Muscle of arm (tissue), 14 donors: ENCODE measurements around the gene ATG16L1. TPM values are rescaled to one million over a fixed set of nuclear protein-coding genes. Genes with fewer than 3 reads are reported as not detected.

Experiments
- DNase-seq: peaks from one replicate; pipeline ENCODE4 v3.0.0-alpha.2; 2013
- long read RNA-seq, 11 donors: transcript quantifications; one replicate each; lab custom pipeline, GENCODE V29; 2026
- polyA plus RNA-seq, 12 donors: library from polyadenylated mRNA; unstranded; fragments of 120-200 nt; gene quantifications; one replicate each; pipeline ENCODE4 v1.2.1, GENCODE V29; 2013; ENCODE audit not compliant: insufficient read length in 12 of 12

Gene ATG16L1
- 10 to 100 TPM in 10 of 12 donors, 1 to 10 TPM in 1, not detected in 1; 7.8 to 19.6 (median 16.7) TPM for polyA plus RNA-seq
- long read RNA-seq, donor 1, partial matches to known transcripts = 0 of 2 reads
- long read RNA-seq, donor 1, other reads (novel, unspliced or antisense) = 0 of 2 reads
- long read RNA-seq, donor 2, partial matches to known transcripts = 0 of 5 reads
- long read RNA-seq, donor 2, other reads (novel, unspliced or antisense) = 0 of 5 reads
- long read RNA-seq, donor 3, partial matches to known transcripts = 5 of 7 reads
- long read RNA-seq, donor 3, other reads (novel, unspliced or antisense) = 0 of 7 reads
- long read RNA-seq, donor 4 = 0 reads
- long read RNA-seq, donor 5, partial matches to known transcripts = 0 of 5 reads
- long read RNA-seq, donor 5, other reads (novel, unspliced or antisense) = 0 of 5 reads
- long read RNA-seq, donor 6, partial matches to known transcripts = 0 of 1 reads
- long read RNA-seq, donor 6, other reads (novel, unspliced or antisense) = 0 of 1 reads
- long read RNA-seq, donor 7 = 0 reads
- long read RNA-seq, donor 8, partial matches to known transcripts = 0 of 4 reads
- long read RNA-seq, donor 8, other reads (novel, unspliced or antisense) = 0 of 4 reads
- long read RNA-seq, donor 9, partial matches to known transcripts = 9 of 10 reads
- long read RNA-seq, donor 9, other reads (novel, unspliced or antisense) = 0 of 10 reads
- long read RNA-seq, donor 10, partial matches to known transcripts = 0 of 2 reads
- long read RNA-seq, donor 10, other reads (novel, unspliced or antisense) = 0 of 2 reads
- long read RNA-seq, donor 11, partial matches to known transcripts = 0 of 1 reads
- long read RNA-seq, donor 11, other reads (novel, unspliced or antisense) = 0 of 1 reads

GRCh38 chr2:233251306-233252116, at the start of gene ATG16L1:
TSS of gene ATG16L1 (plus strand) at chr2:233251673. CDS start at chr2:233251828, 155 bp downstream.
- DNase-seq = peak; percentile 96

- DNase-seq = no peak
Observed at GRCh38 chr2:233202531-233202944, 48.9 kb upstream of the ATG16L1 start.

DNA sequence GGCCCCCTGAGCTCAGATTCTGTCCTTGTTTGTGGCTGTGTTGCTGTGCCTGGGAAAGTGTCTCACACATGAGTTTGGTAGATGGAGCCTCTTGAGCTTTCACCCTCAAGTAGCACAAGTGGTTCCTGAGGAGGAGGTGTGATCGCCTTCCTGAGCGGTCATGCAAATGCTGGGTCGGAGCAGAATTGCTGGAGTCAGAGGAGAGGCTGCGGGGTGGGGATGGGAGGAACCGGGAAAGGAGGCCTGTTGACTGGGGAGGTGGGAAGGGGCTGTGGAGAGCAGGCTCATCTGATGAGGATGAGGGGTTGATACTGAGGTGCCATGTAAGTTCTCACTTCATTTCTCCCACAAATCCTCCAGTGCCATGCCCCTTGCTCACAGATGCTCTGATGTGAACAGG, 48.4 kb upstream of the ATG16L1 start:
- DNase-seq = no peak

DNA sequence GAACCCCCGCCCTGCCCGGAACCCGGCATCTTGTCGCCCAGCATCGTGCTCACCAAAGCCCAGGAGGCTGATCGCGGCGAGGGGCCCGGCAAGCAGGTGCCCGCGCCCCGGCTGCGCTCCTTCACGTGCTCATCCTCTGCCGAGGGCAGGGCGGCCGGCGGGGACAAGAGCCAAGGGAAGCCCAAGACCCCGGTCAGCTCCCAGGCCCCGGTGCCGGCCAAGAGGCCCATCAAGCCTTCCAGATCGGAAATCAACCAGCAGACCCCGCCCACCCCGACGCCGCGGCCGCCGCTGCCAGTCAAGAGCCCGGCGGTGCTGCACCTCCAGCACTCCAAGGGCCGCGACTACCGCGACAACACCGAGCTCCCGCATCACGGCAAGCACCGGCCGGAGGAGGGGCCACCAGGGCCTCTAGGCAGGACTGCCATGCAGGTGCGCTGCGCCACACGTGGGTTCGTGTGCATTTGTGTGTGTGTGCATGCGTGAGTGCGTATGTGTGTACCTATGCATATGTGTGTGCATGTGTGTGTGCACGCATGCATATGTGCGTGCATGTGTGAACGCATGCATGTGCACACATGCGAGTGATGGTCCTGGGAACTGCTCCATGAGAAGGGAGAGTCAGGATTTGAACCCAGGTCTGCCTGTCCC, 47.1 kb upstream of the ATG16L1 start:
- no peak for DNase-seq

DNA sequence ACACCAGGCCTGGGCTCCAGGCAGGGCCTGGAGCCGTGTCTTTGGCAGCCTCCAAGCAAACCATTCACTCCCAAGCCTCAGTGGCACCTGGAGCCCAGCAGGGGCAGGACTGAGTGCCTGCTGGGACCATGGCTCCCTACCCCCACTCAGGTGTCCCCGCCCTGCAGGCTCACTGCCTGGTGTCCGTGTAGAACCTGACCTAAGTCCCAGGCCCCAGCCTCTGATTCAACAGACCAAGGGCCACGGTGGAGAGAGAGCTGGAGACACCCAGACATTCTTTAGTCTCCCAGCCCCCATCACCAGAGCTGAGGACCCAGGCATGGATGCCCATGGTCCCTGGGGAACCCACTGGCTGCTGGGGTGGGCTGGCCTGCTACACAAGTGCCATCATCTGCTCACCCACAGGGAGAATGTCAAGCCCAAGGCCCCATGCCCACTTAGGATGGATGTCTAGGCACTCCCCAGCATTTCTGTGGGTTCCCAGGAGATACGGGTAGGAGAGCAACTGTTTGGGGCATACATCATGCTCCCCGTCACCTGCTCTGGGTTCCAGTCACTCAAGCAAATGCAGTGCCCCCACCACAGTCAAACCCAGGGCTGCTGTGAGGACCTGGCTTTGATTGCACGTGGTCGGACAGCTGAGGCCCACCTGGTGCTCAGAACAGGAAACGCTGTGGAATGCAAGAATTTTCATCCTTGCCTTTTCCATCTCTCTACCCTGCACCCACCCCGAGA, 42.9 kb upstream of the ATG16L1 start:
- DNase-seq = no peak

- no peak for DNase-seq
Observed at GRCh38 chr2:233209117-233209532, 42.3 kb upstream of the ATG16L1 start.

DNA sequence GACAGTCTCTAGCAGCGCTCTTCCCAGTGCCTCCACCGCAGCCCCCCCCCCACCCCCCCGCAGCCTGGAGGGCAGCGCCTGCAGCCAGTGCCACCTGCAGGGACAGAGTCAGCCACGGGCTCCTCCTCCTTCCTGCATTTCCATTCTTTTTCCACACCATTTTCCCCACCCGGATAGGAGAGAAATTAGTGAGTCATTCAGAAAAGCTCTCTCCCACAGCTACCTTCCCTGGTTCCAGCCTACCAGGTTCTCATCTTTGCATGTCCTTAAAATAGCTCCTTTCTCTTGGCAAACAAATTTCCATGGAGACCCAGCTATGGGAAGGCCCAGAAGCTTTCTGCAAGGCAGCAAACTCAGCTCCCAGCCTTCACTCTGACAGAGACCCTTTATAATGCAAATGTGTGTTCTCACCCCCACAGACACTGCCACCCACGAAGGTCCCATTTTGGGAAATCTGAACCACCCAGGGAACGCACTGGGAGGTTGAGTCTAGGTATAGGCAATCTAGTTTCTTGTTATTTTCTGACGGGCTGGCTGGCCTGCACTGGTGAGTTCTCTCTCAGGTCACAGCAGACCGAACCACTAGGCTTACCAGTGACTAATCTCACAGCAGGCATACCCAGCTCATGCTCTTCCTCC, 41.8 kb upstream of the ATG16L1 start:
- DNase-seq = peak; percentile 52

GRCh38 chr2:233210281-233210680, 41.2 kb upstream of the ATG16L1 start:
- no peak for DNase-seq

DNA sequence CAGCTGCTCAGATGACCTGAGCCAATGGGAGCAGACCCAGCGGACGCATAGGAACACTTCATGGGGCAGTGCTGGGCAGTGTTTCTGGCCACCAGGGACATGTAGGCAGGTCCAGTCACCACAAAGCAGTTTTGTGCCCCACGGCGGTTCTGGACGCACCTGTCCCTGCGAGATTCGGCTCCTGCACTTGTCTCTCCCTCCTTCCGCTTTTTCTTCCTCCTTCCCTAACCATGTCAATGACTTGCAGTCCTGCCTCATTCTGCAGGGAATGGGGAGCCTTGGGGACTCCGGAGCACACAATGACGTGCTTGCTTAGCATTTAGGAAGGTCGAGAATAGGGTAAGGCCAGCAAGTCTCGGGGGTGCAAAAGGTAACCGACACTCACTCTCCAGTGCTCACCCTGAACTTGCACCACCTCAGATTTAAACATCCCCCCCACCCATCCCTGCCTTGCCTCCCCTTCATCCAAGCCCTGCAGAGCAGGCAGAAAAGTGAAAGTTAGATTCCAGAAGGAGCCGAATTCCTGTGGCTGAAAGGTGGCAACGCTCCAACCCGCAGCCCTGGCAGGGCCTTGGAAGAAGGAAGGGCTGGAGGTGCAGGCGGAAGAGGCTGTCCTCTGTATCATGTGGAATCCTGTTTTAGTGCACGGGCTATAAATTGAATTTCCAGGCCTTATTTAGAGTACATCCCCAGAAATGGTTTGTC, 40.5 kb upstream of the ATG16L1 start:
- peak; percentile 85 for DNase-seq

GRCh38 chr2:233211548-233211895, 40.0 kb upstream of the ATG16L1 start:
- no peak for DNase-seq

- no peak for DNase-seq
Observed at GRCh38 chr2:233213011-233213410, 38.5 kb upstream of the ATG16L1 start.

DNA sequence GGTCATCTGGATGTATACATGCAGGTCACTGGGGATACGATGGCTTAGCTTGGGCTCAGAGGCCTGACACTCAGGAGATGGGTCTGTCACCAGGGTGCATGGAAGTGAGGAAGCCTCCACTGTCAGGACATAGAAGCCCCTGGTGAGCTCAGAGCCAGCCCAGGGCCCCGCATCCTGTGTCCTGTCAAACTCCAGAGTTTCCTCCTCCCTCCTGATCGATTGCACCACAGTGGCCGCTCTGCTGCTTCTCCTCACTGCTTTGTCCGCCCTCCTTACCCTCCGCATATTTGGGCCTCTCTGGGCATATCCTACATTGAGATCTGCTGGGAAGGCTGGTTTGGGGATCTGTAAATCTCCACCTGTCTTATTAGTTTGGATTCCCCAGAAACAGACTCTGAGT, 37.5 kb upstream of the ATG16L1 start:
- no peak for DNase-seq

GRCh38 chr2:233217892-233218377, 33.5 kb upstream of the ATG16L1 start:
- no peak for DNase-seq

GRCh38 chr2:233218836-233219235, 32.6 kb upstream of the ATG16L1 start:
- DNase-seq = no peak

- no peak for DNase-seq
Observed at GRCh38 chr2:233219848-233220247, 31.6 kb upstream of the ATG16L1 start.

DNA sequence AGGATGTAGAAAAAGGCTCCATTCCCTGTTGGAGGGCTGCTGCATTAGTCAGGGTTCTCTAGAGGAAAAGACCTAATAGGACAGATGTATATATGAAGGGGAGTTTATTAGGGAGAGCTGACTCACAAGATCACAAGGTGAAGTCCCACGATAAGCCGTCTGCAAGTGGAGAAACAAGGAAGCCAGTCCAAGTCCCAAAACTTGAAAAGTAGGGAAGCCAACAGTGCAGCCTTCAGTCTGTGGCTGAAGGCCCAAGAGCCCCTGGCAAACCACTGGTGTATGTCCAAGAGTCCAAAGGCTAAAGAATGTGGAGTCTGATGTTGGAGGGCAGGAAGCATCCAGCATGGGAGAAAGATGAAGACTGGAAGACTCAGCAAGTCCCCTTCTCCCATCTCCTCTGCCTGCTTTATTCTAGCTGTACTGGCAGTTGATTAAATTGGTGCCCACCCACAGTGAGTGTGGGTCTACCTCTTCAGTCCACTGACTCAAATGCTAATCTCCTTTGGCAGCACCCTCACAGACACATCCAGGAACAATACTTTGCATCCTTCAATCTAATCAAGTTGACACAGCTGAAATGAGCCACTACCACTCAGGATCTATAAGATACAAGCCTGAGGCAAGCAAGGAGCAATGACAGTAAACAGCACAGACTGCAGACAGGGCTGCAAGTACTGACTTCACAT, 30.0 kb upstream of the ATG16L1 start:
- no peak for DNase-seq

- DNase-seq = no peak
Observed at GRCh38 chr2:233223059-233223894, 28.2 kb upstream of the ATG16L1 start.
